NCI-H748 (cell line): ENCODE measurements around the gene ADCY10.

ENCODE experiments used
- DNase-seq: peaks from one replicate; lab custom pipeline; 2025; ENCODE audit not compliant: unreplicated experiment; lab: John Stamatoyannopoulos, UW

The ADCY10 gene

GRCh38 chr1:167784876-167785550 is 128.9 kb downstream of the ADCY10 start:
- no peak for DNase-seq

DNA sequence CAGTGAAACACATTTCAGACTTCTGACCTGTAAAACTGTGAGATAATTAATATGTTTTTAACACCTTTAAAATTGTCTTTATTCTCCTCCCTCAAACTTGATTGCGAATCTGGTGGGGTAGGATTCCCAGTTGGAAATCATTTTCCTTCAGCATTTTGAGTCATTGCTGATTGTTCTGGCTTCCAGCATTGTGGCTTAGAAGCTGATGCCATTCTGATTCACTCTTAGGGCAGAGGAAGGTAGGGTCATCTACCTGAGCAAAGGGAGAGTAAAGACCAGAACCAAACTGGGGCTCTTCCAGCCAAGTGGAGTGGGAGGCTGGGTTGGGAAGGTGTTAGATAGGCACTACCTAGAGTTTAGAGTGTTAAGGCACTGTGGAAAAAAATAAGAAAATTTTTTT is 131.0 kb downstream of the ADCY10 start:
- no peak for DNase-seq

- no peak for DNase-seq
Measured at GRCh38 chr1:167781558-167781957, 132.4 kb downstream of the ADCY10 start.

GRCh38 chr1:167777269-167777650 is 136.7 kb downstream of the ADCY10 start:
- no peak for DNase-seq

DNA sequence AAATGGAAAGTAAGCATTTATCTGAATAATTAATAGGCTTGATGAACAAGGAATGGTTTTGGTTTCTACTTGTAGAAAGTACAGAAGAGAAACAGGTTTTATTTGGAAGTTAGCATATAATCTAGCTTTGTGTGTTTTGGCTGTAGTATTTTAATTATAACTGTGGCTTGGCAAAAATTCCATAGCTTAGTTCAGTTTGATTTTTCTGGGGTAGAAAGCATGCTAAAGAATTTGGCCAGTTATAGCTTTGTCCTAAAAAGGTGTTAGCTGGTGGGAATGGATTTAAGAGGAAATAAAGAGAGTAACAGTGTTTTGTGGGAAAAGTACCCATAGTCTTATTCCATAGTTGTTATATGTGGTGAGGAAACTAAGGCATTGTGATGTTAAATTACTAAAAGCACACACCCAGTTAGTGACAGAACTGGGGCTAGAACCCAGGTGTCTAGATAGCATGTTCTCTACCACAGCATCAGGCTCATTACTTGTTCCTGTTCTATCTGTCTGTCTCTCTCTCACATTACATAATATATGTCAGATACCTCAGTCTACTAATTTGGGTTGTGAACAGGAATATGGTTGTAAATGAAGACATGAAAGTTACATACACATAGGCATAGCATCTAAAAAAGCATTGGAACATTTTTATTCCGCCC is 137.2 kb downstream of the ADCY10 start:
- no peak for DNase-seq

GRCh38 chr1:167776151-167776550 is 137.8 kb downstream of the ADCY10 start:
- DNase-seq, result no peak

DNA sequence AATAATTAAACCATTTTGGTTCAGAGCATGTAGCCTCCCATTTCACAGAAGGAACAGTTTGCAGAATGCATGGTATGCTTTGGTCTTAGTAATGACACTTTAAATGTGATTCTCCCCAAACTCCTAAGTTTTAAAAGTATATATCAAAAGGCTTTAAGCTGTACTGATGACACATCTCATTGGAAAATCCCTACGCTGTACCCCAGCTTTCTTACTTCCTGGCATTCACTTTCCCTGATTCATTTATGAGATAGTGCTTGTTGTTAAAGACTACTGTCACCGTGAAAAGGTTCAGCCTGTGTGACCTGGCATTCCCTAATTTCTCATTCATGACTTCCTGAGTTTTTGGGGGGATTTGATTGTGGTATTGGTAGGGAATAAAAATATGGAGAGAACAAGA is 138.8 kb downstream of the ADCY10 start:
- no peak for DNase-seq

- no peak for DNase-seq
Measured at GRCh38 chr1:167774710-167775109, 139.2 kb downstream of the ADCY10 start.

DNA sequence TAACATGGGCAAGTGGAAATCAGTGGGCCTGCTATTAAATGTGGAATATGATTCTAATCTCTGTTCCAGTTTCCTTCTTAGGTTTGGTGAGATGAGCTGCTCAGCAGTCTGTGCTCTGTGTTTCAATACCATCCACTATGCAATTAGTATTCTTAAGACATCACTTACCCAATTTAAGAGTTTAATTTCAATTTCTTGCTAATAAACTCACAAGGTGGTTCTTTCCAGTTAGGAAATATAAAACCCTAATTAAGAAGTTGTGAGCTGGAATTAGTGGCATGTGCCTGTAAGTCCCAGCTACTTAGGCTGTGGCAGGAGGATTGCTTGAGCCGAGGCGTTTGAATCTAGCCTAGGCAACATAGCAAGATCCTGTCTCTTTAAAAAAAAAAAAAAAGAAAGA is 140.4 kb downstream of the ADCY10 start:
- no peak for DNase-seq

DNA sequence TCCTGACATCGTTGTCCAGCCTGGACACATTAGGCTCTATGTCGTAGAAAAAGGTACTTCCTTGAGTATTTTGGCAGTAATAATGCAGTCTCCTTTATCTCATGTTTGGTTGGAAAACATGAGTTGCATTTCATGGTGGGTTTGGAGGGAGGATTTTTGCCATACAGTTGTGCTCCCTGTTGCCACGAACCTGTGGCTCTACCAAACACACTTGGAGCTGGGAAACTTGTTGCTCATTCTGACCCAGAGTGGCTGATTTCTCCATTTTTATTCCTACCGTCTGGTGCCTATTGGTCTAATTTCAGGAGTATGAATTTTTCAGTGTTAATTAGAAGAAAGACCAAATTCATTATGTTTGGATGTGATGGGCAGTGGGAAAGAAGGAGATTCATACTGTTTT is 141.5 kb downstream of the ADCY10 start:
- no peak for DNase-seq

DNA sequence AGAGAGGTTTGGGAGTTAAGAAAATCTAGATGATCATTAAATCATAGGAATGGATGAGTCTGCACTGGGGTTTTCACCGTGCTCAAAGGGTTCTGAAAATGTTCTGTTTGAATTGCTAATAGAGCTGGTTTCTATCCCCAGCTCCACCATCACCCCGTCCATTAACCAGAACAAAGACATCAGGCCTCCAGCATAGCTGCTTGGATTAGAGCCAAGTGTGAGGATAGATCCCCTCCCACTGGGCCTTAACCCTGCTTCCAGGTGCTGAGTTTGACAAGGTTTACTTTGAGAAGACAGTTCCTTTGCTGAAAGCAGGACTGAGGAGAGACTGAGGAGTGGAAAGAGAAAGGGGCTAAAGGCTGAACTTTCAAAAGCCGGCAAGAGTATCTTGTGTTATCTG is 143.8 kb downstream of the ADCY10 start:
- DNase-seq, result peak; percentile 79

GRCh38 chr1:167767761-167768160 is 146.2 kb downstream of the ADCY10 start:
- DNase-seq, result no peak

DNA sequence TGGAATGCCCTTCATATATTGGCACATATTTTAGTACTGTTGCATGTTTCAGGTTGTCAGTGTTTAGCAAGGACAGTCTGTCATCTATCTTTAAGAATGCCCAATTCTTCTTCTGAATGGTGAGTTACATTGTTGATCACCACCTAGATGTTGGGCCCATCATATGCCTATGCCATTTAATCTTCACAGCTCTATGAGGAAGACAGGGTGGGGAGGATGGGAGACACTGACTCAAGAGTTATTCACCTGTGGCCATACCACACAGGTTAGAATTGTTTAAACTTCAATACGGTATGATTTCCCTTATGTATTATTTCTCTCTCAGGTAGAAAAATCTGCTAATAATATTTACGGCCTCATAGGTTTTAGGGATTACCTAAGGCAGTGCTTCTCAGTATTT is 147.4 kb downstream of the ADCY10 start:
- no peak for DNase-seq

- no peak for DNase-seq
Measured at GRCh38 chr1:167765496-167765895, 148.4 kb downstream of the ADCY10 start.

DNA sequence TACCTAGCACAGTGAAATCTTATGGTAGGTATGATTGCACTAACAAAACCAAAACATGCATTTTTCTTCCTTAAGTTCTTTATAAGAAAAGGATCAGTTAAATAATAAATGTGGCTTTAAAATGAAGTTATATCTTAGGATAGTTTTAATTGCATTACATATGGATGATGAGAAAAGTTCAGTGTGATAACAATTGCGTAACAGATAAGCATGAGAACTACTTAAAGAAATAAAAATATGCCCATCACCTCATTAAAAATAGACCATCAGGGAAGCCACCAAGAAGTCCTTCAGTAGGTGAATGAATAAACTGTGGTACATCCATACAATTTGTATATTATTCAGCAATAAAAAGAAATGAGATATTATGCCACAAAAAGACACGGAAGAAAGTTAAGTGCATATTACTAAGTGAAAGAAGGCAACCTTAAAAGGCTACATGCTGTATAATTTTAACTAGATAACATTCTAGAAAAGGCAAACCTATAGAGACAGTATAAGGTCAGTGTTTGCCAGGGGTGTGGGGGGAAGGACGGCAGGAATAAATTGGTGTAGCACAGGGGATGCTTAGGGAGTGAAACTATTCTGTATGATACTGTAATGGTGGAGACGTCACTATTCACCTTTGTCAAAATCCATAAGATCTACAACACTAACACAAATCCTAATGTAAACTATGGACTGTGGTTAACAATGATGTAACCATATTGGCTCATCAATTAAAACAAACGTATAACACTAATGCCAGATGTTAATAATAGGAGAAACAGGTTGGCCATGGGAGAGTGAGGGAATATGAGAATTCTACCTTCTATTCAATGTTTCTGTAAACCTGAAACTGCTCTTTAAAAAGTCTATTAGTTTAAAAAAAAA is 149.2 kb downstream of the ADCY10 start:
- DNase-seq, result no peak

DNA sequence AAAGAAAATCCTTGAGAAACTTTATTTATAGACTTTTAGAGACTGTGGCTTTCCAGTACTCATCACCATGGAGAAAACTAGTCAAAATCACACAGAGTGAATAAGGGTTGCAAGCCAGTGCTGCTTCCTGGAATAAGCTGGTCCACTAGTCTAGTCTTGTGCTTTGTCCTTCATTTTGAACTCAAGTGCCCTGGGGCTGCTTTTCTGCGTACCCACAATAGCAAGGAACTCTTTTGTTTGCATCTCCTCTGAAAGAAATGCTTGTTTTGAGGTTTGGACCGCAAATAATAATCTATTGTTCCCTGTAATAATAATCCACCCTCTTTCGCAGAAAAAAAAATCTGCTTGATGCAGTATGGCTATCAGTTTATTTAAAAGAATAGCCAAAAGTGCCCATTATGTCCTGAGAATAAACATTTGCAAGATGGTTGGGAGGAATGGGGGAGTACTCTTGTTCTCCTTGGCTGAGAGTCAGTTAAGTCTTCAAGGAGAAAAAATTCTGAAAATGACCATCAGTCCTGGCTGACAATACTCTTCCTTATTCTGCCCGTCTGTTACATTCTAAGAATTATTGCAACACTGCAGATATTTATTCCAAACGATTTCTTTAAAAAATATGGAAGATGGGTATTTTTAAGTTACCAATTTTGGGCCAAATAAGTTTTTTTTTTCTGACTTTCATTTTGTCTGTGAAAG is 150.3 kb downstream of the ADCY10 start:
- no peak for DNase-seq

GRCh38 chr1:167762061-167762746 is 151.7 kb downstream of the ADCY10 start:
- DNase-seq, result no peak

GRCh38 chr1:167761400-167761799 is 152.5 kb downstream of the ADCY10 start:
- no peak for DNase-seq
